ENCODE results near the gene WDR27.

The WDR27 gene

GRCh38 chr6:169429001-169429400 lies 272.8 kb downstream of the WDR27 start:
- no peak overlapping the region for H4K8ac ChIP-seq (ENCODE audit: low read length)
- no peak overlapping the region for H2AFZ ChIP-seq (ENCODE audit: low read depth, low read length)
- no peaks in the 10 kb centered on the region for H3K36me3 ChIP-seq (ENCODE audit: control insufficient read depth in 1 of 2, insufficient read depth in 2 of 2, low read depth in 1 of 2, low read length in 2 of 2)
- H3K27ac ChIP-seq (ENCODE audit: low read length, poor library complexity, severe bottlenecking), result no peak overlapping the region
- H3K9me3 ChIP-seq (ENCODE audit: control insufficient read depth, low read length), result peaks cover 16% of the 10 kb centered on the region
- H2BK120ac ChIP-seq (ENCODE audit: low read depth, low read length), result no peak overlapping the region
- no peaks in the 10 kb centered on the region for H3K27me3 ChIP-seq (ENCODE audit: control insufficient read depth in 1 of 2, insufficient read depth in 1 of 2, low read length in 2 of 2)
- H2AK5ac ChIP-seq (ENCODE audit: low read length, severe bottlenecking), result peak overlapping the region; percentile 76
- no peaks in the 10 kb centered on the region for H3K79me1 ChIP-seq (replicated peaks; ENCODE audit: low read length, poor library complexity, severe bottlenecking)
- H3K23ac ChIP-seq (ENCODE audit: low read length in 2 of 2), result no peak overlapping the region
- WGBS, result 95% methylated on average over 11 of the region's 11 CpGs
- H4K91ac ChIP-seq (ENCODE audit: low read length), result no peak overlapping the region
- H3K14ac ChIP-seq (ENCODE audit: low read length in 2 of 2), result no peak overlapping the region
- H3K9ac ChIP-seq (ENCODE audit: low read length), result no peak overlapping the region
- no peak overlapping the region for H3K4me3 ChIP-seq (ENCODE audit: insufficient read depth in 1 of 2, low read depth in 1 of 2, low read length in 2 of 2)
- H3K4me2 ChIP-seq (ENCODE audit: low read length, poor library complexity, severe bottlenecking), result no peak overlapping the region
- no peak overlapping the region for H2BK5ac ChIP-seq (ENCODE audit: low read depth, low read length, poor library complexity, severe bottlenecking)
- peaks cover 18% of the 10 kb centered on the region for H3K4me1 ChIP-seq (ENCODE audit: control insufficient read depth, insufficient read depth, low read depth, low read length)
- peak overlapping the region in 1 of 2 experiments; percentile 24 for H3K4ac ChIP-seq (ENCODE audit: low read depth in 1 of 2, low read length in 2 of 2)
- H2BK15ac ChIP-seq (ENCODE audit: low read depth, poor library complexity, severe bottlenecking), result no peak overlapping the region
- DNase-seq, result no peak
- H2BK12ac ChIP-seq (ENCODE audit: low read length in 2 of 2), result no peak overlapping the region
- peak overlapping the region in 1 of 2 experiments; percentile 45 for H3K18ac ChIP-seq (ENCODE audit: low read depth in 1 of 2, low read length in 2 of 2)

- H2BK5ac ChIP-seq (ENCODE audit: low read depth, low read length, poor library complexity, severe bottlenecking), result no peak overlapping the region
- H3K9ac ChIP-seq (ENCODE audit: low read length), result peak overlapping the region; percentile 90
- no peak overlapping the region for H3K23ac ChIP-seq (ENCODE audit: low read length in 2 of 2)
- no peak overlapping the region for H4K91ac ChIP-seq (ENCODE audit: low read length)
- H3K18ac ChIP-seq (ENCODE audit: low read depth in 1 of 2, low read length in 2 of 2), result peak overlapping the region in 1 of 2 experiments; percentile 45
- H3K14ac ChIP-seq (ENCODE audit: low read length in 2 of 2), result no peak overlapping the region
- H3K4ac ChIP-seq (ENCODE audit: low read depth in 1 of 2, low read length in 2 of 2), result no peak overlapping the region
- no peak overlapping the region for H2AK5ac ChIP-seq (ENCODE audit: low read length, severe bottlenecking)
- no peaks in the 10 kb centered on the region for H3K36me3 ChIP-seq (ENCODE audit: control insufficient read depth in 1 of 2, insufficient read depth in 2 of 2, low read depth in 1 of 2, low read length in 2 of 2)
- no peak overlapping the region for H2AFZ ChIP-seq (ENCODE audit: low read depth, low read length)
- peaks cover 15% of the 10 kb centered on the region for H3K9me3 ChIP-seq (ENCODE audit: control insufficient read depth, low read length)
- no peaks in the 10 kb centered on the region for H3K27me3 ChIP-seq (ENCODE audit: control insufficient read depth in 1 of 2, insufficient read depth in 1 of 2, low read length in 2 of 2)
- no peaks in the 10 kb centered on the region for H3K79me1 ChIP-seq (replicated peaks; ENCODE audit: low read length, poor library complexity, severe bottlenecking)
- no peak overlapping the region for H3K4me3 ChIP-seq (ENCODE audit: insufficient read depth in 1 of 2, low read depth in 1 of 2, low read length in 2 of 2)
- no peak overlapping the region for H2BK120ac ChIP-seq (ENCODE audit: low read depth, low read length)
- no peak overlapping the region for H2BK15ac ChIP-seq (ENCODE audit: low read depth, poor library complexity, severe bottlenecking)
- 32% methylated on average over 12 of the region's 12 CpGs for WGBS
- DNase-seq, result no peak
- no peak overlapping the region for H2BK12ac ChIP-seq (ENCODE audit: low read length in 2 of 2)
- H3K4me1 ChIP-seq (ENCODE audit: control insufficient read depth, insufficient read depth, low read depth, low read length), result peaks cover 18% of the 10 kb centered on the region
- H3K27ac ChIP-seq (ENCODE audit: low read length, poor library complexity, severe bottlenecking), result no peak overlapping the region
- peak overlapping the region; percentile 27 for H4K8ac ChIP-seq (ENCODE audit: low read length)
- no peak overlapping the region for H3K4me2 ChIP-seq (ENCODE audit: low read length, poor library complexity, severe bottlenecking)
These were observed 273.3 kb downstream of the WDR27 start for GRCh38 chr6:169428532-169428931.

GRCh38 chr6:169427856-169428255 lies 274.0 kb downstream of the WDR27 start:
- peak overlapping the region; percentile 64 for H3K4me2 ChIP-seq (ENCODE audit: low read length, poor library complexity, severe bottlenecking)
- H2BK15ac ChIP-seq (ENCODE audit: low read depth, poor library complexity, severe bottlenecking), result no peak overlapping the region
- no peaks in the 10 kb centered on the region for H3K27me3 ChIP-seq (ENCODE audit: control insufficient read depth in 1 of 2, insufficient read depth in 1 of 2, low read length in 2 of 2)
- peaks cover 18% of the 10 kb centered on the region for H3K4me1 ChIP-seq (ENCODE audit: control insufficient read depth, insufficient read depth, low read depth, low read length)
- H2BK12ac ChIP-seq (ENCODE audit: low read length in 2 of 2), result no peak overlapping the region
- 0% methylated on average over 5 of the region's 11 CpGs for WGBS
- no peaks in the 10 kb centered on the region for H3K36me3 ChIP-seq (ENCODE audit: control insufficient read depth in 1 of 2, insufficient read depth in 2 of 2, low read depth in 1 of 2, low read length in 2 of 2)
- H3K4ac ChIP-seq (ENCODE audit: low read depth in 1 of 2, low read length in 2 of 2), result no peak overlapping the region
- peak; percentile 78 for DNase-seq
- H2AFZ ChIP-seq (ENCODE audit: low read depth, low read length), result no peak overlapping the region
- H3K14ac ChIP-seq (ENCODE audit: low read length in 2 of 2), result no peak overlapping the region
- H3K4me3 ChIP-seq (ENCODE audit: insufficient read depth in 1 of 2, low read depth in 1 of 2, low read length in 2 of 2), result peak overlapping the region in 1 of 2 experiments; percentile 51
- peak overlapping the region; percentile 91 for H3K27ac ChIP-seq (ENCODE audit: low read length, poor library complexity, severe bottlenecking)
- no peak overlapping the region for H4K91ac ChIP-seq (ENCODE audit: low read length)
- no peak overlapping the region for H3K18ac ChIP-seq (ENCODE audit: low read depth in 1 of 2, low read length in 2 of 2)
- no peak overlapping the region for H3K23ac ChIP-seq (ENCODE audit: low read length in 2 of 2)
- peaks cover 12% of the 10 kb centered on the region for H3K9me3 ChIP-seq (ENCODE audit: control insufficient read depth, low read length)
- no peak overlapping the region for H2BK120ac ChIP-seq (ENCODE audit: low read depth, low read length)
- no peak overlapping the region for H2AK5ac ChIP-seq (ENCODE audit: low read length, severe bottlenecking)
- H3K9ac ChIP-seq (ENCODE audit: low read length), result peak overlapping the region; percentile 90
- no peaks in the 10 kb centered on the region for H3K79me1 ChIP-seq (replicated peaks; ENCODE audit: low read length, poor library complexity, severe bottlenecking)
- H2BK5ac ChIP-seq (ENCODE audit: low read depth, low read length, poor library complexity, severe bottlenecking), result peak overlapping the region; percentile 53
- no peak overlapping the region for H4K8ac ChIP-seq (ENCODE audit: low read length)

GRCh38 chr6:169426611-169427010 lies 275.2 kb downstream of the WDR27 start:
- no peaks in the 10 kb centered on the region for H3K79me1 ChIP-seq (replicated peaks; ENCODE audit: low read length, poor library complexity, severe bottlenecking)
- no peak overlapping the region for H3K4me2 ChIP-seq (ENCODE audit: low read length, poor library complexity, severe bottlenecking)
- H2AFZ ChIP-seq (ENCODE audit: low read depth, low read length), result no peak overlapping the region
- H3K23ac ChIP-seq (ENCODE audit: low read length in 2 of 2), result no peak overlapping the region
- H3K4me1 ChIP-seq (ENCODE audit: control insufficient read depth, insufficient read depth, low read depth, low read length), result peaks cover 18% of the 10 kb centered on the region
- peak overlapping the region in 1 of 2 experiments; percentile 45 for H3K14ac ChIP-seq (ENCODE audit: low read length in 2 of 2)
- 77% methylated on average over 10 of the region's 10 CpGs for WGBS
- H2BK12ac ChIP-seq (ENCODE audit: low read length in 2 of 2), result no peak overlapping the region
- H2BK15ac ChIP-seq (ENCODE audit: low read depth, poor library complexity, severe bottlenecking), result no peak overlapping the region
- no peak overlapping the region for H4K8ac ChIP-seq (ENCODE audit: low read length)
- H3K4me3 ChIP-seq (ENCODE audit: insufficient read depth in 1 of 2, low read depth in 1 of 2, low read length in 2 of 2), result no peak overlapping the region
- no peak overlapping the region for H2AK5ac ChIP-seq (ENCODE audit: low read length, severe bottlenecking)
- H4K91ac ChIP-seq (ENCODE audit: low read length), result peak overlapping the region; percentile 11
- no peak overlapping the region for H3K18ac ChIP-seq (ENCODE audit: low read depth in 1 of 2, low read length in 2 of 2)
- no peak overlapping the region for H2BK5ac ChIP-seq (ENCODE audit: low read depth, low read length, poor library complexity, severe bottlenecking)
- H3K9me3 ChIP-seq (ENCODE audit: control insufficient read depth, low read length), result no peaks in the 10 kb centered on the region
- H3K9ac ChIP-seq (ENCODE audit: low read length), result no peak overlapping the region
- H2BK120ac ChIP-seq (ENCODE audit: low read depth, low read length), result no peak overlapping the region
- no peak overlapping the region for H3K4ac ChIP-seq (ENCODE audit: low read depth in 1 of 2, low read length in 2 of 2)
- DNase-seq, result no peak
- H3K27ac ChIP-seq (ENCODE audit: low read length, poor library complexity, severe bottlenecking), result no peak overlapping the region
- H3K36me3 ChIP-seq (ENCODE audit: control insufficient read depth in 1 of 2, insufficient read depth in 2 of 2, low read depth in 1 of 2, low read length in 2 of 2), result no peaks in the 10 kb centered on the region
- no peaks in the 10 kb centered on the region for H3K27me3 ChIP-seq (ENCODE audit: control insufficient read depth in 1 of 2, insufficient read depth in 1 of 2, low read length in 2 of 2)
